ENCODE results near the gene PM20D1. TPM values are rescaled to one million over a fixed set of nuclear protein-coding genes. Genes with fewer than 3 reads are reported as not detected.

PM20D1 gene
- total and polyA plus RNA-seq, 3 experiments from 2014 or later = 0.31 to 2.6 (median 0.38) TPM

DNA sequence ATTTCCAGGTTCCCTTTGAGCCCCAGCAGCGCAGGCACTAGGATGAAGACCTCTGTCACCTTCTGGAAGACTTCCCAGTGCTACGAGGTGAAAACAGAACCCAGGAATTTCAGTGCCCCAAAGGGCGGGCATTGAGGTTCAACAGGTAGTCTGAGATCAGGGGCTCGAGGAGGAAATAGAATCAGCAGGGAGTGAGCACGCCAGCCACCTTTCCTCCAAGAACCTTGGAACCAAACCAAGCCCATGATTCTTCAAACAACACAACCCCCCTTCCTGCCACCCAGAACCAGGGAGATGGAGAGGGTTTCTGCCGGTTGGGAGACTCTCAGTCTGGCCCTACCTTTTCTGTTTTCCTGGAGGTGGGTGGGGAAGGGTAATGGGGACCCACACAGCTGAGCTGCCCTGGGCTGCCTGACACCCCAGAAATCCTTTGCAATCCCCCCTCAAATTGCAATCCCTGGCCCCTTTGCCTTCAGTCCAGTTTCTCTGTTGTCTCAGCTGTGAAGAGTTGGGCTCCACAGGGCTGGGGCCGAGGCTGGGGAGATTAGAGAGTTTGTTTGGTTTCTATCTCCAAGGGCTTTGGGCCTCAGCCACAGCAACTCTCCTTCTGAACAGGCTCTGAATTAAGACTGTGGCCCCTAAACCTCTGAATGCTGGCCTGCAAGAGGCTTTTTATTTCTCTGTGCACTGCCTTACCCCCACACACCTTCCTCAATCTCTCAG lies 48.8 kb downstream of the PM20D1 start:
- CTCF ChIA-PET = interaction anchor here (0.6 to 1.3 kb wide), 3 partner anchors 9 to 176 kb away, joined by 3 to 5 read pairs (median 4); no protein-coding TSS in a partner anchor
- H3K4me3 Mint-ChIP-seq = no peak overlapping the region

DNA sequence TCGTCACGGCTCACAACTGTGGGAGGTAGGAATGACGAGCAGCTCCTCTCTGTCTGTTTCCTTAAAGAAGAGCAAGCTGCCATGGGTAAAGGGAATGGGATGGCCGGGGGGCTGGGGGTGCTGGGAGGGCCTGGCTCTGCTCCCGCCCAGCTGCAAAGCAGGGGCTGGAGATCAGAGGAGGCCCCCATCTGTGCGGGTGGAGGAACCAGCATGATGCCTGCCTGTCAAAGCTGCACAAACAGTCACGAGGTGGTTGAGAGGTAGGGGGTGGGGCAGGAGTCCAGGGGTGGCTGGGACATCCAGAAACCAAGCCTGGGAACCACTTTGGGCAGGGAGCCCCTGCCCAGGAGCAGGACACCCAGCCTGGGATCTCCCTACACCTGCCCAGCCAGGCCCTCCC lies 49.5 kb downstream of the PM20D1 start:
- Histone ChIP-seq H3K4me1 (ENCODE audit: insufficient read depth, low read length) (peaks cover 14% of the 10 kb centered on the region), H3K4me3 (ENCODE audit: low read length) (no peak overlapping the region), H3K27me3 (ENCODE audit: insufficient read depth, low read length, poor library complexity, severe bottlenecking) (no peaks in the 10 kb centered on the region), H3K36me3 (ENCODE audit: insufficient read depth, low read length) (peaks cover 35% of the 10 kb centered on the region), H3K9me3 (ENCODE audit: low read length) (no peaks in the 10 kb centered on the region), H3K27ac (ENCODE audit: low read depth, low read length) (no peak overlapping the region)
- CTCF ChIA-PET = interaction anchor here (0.8 to 1.2 kb wide), 3 partner anchors 9 to 208 kb away, joined by 3 read pairs; no protein-coding TSS in a partner anchor
- no peak overlapping the region for H3K4me3 Mint-ChIP-seq
- H3K27me3 Mint-ChIP-seq = no peaks in the 10 kb centered on the region
- no peak for DNase-seq
- POLR2A ChIA-PET = no interaction called here
- no peaks in the 10 kb centered on the region for H3K9me3 Mint-ChIP-seq
- H3K27ac Mint-ChIP-seq = peak overlapping the region in 2 of 8 donors; percentile 52 to 65
- H3K36me3 Mint-ChIP-seq = peaks cover 12 to 60% (median 17%) of the 10 kb centered on the region in 3 donors
- H3K4me1 Mint-ChIP-seq = peaks cover 19 to 30% (median 23%) of the 10 kb centered on the region in 3 donors

More for the DNA sequence above, 48.8 kb downstream of the PM20D1 start:
- Mint-ChIP-seq H3K9me3 (no peaks in the 10 kb centered on the region), H3K36me3 (peaks cover 12 to 53% (median 17%) of the 10 kb centered on the region in 3 donors), H3K27me3 (no peaks in the 10 kb centered on the region), H3K4me1 (peaks cover 26 to 38% (median 31%) of the 10 kb centered on the region in 3 donors), H3K27ac (peak overlapping the region in 4 of 8 donors; percentile 32 to 63 (median 50))
- Histone ChIP-seq H3K27ac (ENCODE audit: low read depth, low read length) (no peak overlapping the region), H3K36me3 (ENCODE audit: insufficient read depth, low read length) (peaks cover 29% of the 10 kb centered on the region), H3K4me3 (ENCODE audit: low read length) (no peak overlapping the region), H3K9me3 (ENCODE audit: low read length) (no peaks in the 10 kb centered on the region), H3K27me3 (ENCODE audit: insufficient read depth, low read length, poor library complexity, severe bottlenecking) (no peaks in the 10 kb centered on the region), H3K4me1 (ENCODE audit: insufficient read depth, low read length) (peaks cover 21% of the 10 kb centered on the region)
- no peak for DNase-seq
- POLR2A ChIA-PET = no interaction called here

DNA sequence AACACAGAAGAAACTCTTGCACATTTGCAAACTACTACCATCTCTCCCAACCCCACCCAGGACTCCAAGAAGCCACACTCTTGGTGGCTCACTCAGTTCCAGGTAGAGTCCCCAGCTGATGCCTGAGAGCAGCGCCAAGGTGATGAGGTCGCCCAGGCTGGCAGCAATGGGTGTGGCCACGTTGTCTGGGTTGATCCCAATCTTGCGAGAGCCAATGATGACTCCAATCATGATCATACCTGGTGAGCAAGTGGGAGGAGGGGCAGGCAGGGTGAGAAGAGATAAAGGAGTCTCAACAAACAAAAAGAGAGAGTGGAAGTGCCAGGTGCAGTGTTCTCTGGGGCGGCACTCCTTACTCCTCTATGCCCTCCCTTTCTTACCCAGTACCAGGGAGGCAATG lies 51.4 kb downstream of the PM20D1 start:
- no peak overlapping the region for H3K4me3 ChIP-seq (ENCODE audit: low read length)
- H3K36me3 Mint-ChIP-seq = peaks cover 12 to 76% (median 18%) of the 10 kb centered on the region in 3 donors
- no peak overlapping the region for H3K4me3 Mint-ChIP-seq
- H3K27ac ChIP-seq (ENCODE audit: low read depth, low read length) = no peak overlapping the region
- peaks cover under 1 to 12% (median 6%) of the 10 kb centered on the region in 3 donors for H3K4me1 Mint-ChIP-seq
- H3K27me3 Mint-ChIP-seq = no peaks in the 10 kb centered on the region
- CTCF ChIA-PET = no interaction called here
- H3K27ac Mint-ChIP-seq = peak overlapping the region in 3 of 8 donors; percentile 23 to 77 (median 63)
- no peaks in the 10 kb centered on the region for H3K4me1 ChIP-seq (ENCODE audit: insufficient read depth, low read length)
- H3K36me3 ChIP-seq (ENCODE audit: insufficient read depth, low read length) = peaks cover 36% of the 10 kb centered on the region
- H3K9me3 ChIP-seq (ENCODE audit: low read length) = no peaks in the 10 kb centered on the region
- POLR2A ChIA-PET = no interaction called here
- no peak for DNase-seq
- no peaks in the 10 kb centered on the region for H3K27me3 ChIP-seq (ENCODE audit: insufficient read depth, low read length, poor library complexity, severe bottlenecking)
- no peaks in the 10 kb centered on the region for H3K9me3 Mint-ChIP-seq

DNA sequence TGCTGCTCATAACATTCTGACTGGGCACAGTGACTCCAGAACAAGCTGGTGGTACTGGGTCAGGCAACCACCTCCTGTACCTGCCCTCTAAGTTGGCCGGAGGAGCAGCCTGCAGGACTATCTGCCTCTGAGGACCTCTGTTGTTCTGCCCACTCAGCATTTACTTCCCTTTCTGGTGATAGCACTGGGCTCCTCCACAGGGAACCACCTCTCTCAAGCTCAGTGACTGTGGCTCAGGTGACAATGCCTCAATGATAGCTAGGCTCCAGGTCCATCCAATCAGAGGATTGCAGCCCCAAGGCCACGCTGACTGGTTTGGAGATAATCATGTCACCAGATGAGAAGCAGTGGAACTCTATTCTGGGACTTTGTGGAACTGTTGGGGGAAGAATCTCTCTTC lies 52.8 kb downstream of the PM20D1 start:
- no peaks in the 10 kb centered on the region for H3K9me3 ChIP-seq (ENCODE audit: low read length)
- peaks cover 48% of the 10 kb centered on the region for H3K36me3 ChIP-seq (ENCODE audit: insufficient read depth, low read length)
- Mint-ChIP-seq H3K4me3 (no peak overlapping the region), H3K27ac (peak overlapping the region in 1 of 8 donors; percentile 45), H3K9me3 (no peaks in the 10 kb centered on the region), H3K27me3 (no peaks in the 10 kb centered on the region), H3K4me1 (peaks cover 0 to 7% (median 5%) of the 10 kb centered on the region in 3 donors), H3K36me3 (peaks cover 12 to 87% (median 20%) of the 10 kb centered on the region in 3 donors)
- H3K27me3 ChIP-seq (ENCODE audit: insufficient read depth, low read length, poor library complexity, severe bottlenecking) = no peaks in the 10 kb centered on the region
- H3K27ac ChIP-seq (ENCODE audit: low read depth, low read length) = no peak overlapping the region
- H3K4me3 ChIP-seq (ENCODE audit: low read length) = no peak overlapping the region
- H3K4me1 ChIP-seq (ENCODE audit: insufficient read depth, low read length) = no peaks in the 10 kb centered on the region
- DNase-seq = no peak
- POLR2A ChIA-PET = no interaction called here
- CTCF ChIA-PET = interaction anchor here (1.5 to 10.3 kb wide), 3 partner anchors 53 to 181 kb away, joined by 3 to 133 read pairs (median 4); partner anchors contain the start of gene PM20D1

DNA sequence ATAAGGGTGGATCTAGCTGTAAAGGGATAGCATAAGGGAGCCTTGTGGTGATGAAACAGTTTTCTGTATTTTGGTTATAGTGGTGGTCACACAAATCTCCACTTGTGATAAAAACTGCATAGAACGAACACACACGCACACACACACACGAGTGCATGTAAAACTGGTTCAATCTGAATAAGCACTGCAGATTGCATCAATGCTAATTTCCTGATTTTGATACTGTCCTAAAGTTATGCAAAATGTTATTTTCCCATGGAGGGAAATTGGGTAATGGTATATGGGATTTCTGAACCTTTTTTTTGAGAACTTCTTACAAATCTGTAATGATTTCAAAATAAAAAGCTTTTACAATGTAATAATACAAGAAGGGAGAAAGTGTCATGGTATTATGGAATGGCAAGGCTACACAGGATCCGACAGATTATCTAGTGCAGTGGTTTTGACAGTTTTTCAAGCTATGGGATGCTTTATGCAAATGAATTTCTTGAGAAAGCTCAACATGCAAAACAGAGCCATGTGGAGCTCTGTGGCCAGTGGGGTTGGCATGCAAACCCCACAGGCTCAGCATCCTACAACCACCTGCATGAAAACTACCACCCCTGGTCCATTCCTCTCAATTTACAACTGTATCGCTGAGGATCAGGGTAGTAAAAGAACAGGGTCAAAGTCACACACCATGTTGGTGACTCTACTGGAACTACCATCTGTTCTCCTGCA lies 55.8 kb downstream of the PM20D1 start:
- H3K36me3 Mint-ChIP-seq = peaks cover 12 to 98% (median 25%) of the 10 kb centered on the region in 3 donors
- Histone ChIP-seq H3K4me3 (ENCODE audit: low read length) (no peak overlapping the region), H3K9me3 (ENCODE audit: low read length) (no peaks in the 10 kb centered on the region), H3K36me3 (ENCODE audit: insufficient read depth, low read length) (peaks cover 46% of the 10 kb centered on the region), H3K27me3 (ENCODE audit: insufficient read depth, low read length, poor library complexity, severe bottlenecking) (no peaks in the 10 kb centered on the region), H3K4me1 (ENCODE audit: insufficient read depth, low read length) (no peaks in the 10 kb centered on the region), H3K27ac (ENCODE audit: low read depth, low read length) (no peak overlapping the region)
- no peak overlapping the region for H3K4me3 Mint-ChIP-seq
- H3K9me3 Mint-ChIP-seq = no peaks in the 10 kb centered on the region
- H3K27ac Mint-ChIP-seq = peak overlapping the region in 1 of 8 donors; percentile 78
- no peak for DNase-seq
- POLR2A ChIA-PET = interaction anchor here (0.6 kb wide), 1 partner anchor 91 kb away, joined by 7 read pairs; no protein-coding TSS in a partner anchor
- no peaks in the 10 kb centered on the region for H3K27me3 Mint-ChIP-seq
- no peaks in the 10 kb centered on the region for H3K4me1 Mint-ChIP-seq
- CTCF ChIA-PET = interaction anchor here (0.7 to 10.3 kb wide), 3 partner anchors 124 to 184 kb away, joined by 3 to 133 read pairs (median 11); no protein-coding TSS in a partner anchor

DNA sequence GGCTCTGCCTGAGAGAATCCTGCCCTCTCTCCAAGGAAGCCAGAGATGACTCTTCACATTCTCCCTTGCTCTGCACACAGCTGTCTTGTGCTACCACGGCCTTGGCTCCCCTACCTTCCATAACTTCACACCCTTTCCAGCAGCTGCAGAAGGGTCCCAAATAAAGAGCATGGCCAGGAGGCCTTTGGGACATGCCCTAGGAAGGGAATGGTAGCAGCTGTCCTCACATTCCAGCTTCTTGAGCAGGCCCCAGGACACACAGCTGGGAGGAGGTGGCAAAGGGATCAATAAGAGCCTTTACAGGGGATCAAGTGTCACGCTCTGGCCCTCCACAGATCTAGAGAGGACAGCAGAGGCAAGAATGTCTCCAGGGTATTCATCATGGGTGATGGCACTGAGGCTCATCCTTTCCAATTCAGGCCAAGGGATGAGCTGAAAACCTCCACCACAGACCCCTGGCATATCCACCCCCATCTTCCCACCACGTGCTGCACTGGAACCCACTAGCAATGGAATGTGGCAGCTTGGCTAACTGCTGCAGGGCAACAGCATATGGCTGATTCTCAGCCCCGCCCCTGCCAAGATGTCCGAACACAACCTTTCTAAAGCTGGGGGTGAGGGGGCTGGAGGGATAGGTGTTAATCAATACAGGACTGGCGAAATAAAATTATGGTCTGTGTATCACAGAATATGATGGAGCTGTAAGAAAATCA lies 56.8 kb downstream of the PM20D1 start:
- H3K4me3 Mint-ChIP-seq = no peak overlapping the region
- no peak for DNase-seq
- ChIA-PET POLR2A (interaction anchor here (0.6 to 2.2 kb wide), 2 partner anchors 90 to 184 kb away, joined by 5 to 7 read pairs; no protein-coding TSS in a partner anchor), CTCF (interaction anchor here (0.8 to 10.3 kb wide), 5 partner anchors 18 to 189 kb away, joined by 3 to 133 read pairs (median 3); no protein-coding TSS in a partner anchor)
- Histone ChIP-seq H3K4me1 (ENCODE audit: insufficient read depth, low read length) (no peaks in the 10 kb centered on the region), H3K9me3 (ENCODE audit: low read length) (no peaks in the 10 kb centered on the region), H3K27ac (ENCODE audit: low read depth, low read length) (no peak overlapping the region), H3K27me3 (ENCODE audit: insufficient read depth, low read length, poor library complexity, severe bottlenecking) (no peaks in the 10 kb centered on the region), H3K36me3 (ENCODE audit: insufficient read depth, low read length) (peaks cover 39% of the 10 kb centered on the region), H3K4me3 (ENCODE audit: low read length) (no peak overlapping the region)
- peak overlapping the region in 1 of 8 donors; percentile 25 for H3K27ac Mint-ChIP-seq
- H3K4me1 Mint-ChIP-seq = no peaks in the 10 kb centered on the region
- H3K9me3 Mint-ChIP-seq = no peaks in the 10 kb centered on the region
- H3K36me3 Mint-ChIP-seq = peaks cover 4 to 90% (median 20%) of the 10 kb centered on the region in 3 donors
- no peaks in the 10 kb centered on the region for H3K27me3 Mint-ChIP-seq

DNA sequence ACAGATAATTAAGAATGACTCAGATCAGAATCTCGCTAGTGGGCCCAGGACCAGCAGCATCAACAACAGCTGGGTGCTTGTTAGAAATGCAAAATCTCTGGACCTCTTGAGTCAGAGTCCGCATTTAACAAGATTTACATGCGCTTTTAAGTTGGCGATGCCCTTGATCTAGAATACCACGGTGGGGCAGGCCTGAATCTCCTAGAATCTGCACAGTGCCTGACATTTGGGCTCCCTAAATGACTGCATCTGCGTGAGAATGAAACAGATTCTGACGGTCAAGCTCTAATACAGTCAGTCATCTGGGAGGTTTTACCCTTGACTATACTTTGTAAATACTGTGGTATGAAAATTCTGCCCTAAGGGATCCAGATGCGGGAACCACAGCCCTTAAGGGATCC lies 57.5 kb downstream of the PM20D1 start:
- Histone ChIP-seq H3K9me3 (ENCODE audit: low read length) (no peaks in the 10 kb centered on the region), H3K4me3 (ENCODE audit: low read length) (no peak overlapping the region), H3K4me1 (ENCODE audit: insufficient read depth, low read length) (no peaks in the 10 kb centered on the region), H3K36me3 (ENCODE audit: insufficient read depth, low read length) (peaks cover 32% of the 10 kb centered on the region), H3K27ac (ENCODE audit: low read depth, low read length) (no peak overlapping the region), H3K27me3 (ENCODE audit: insufficient read depth, low read length, poor library complexity, severe bottlenecking) (no peaks in the 10 kb centered on the region)
- Mint-ChIP-seq H3K9me3 (no peaks in the 10 kb centered on the region), H3K4me3 (no peak overlapping the region), H3K36me3 (peaks cover 0 to 85% (median 16%) of the 10 kb centered on the region in 3 donors), H3K27ac (no peak overlapping the region), H3K4me1 (no peaks in the 10 kb centered on the region), H3K27me3 (no peaks in the 10 kb centered on the region)
- no peak for DNase-seq
- ChIA-PET POLR2A (interaction anchor here (2.2 kb wide), 1 partner anchor 185 kb away, joined by 5 read pairs; no protein-coding TSS in a partner anchor), CTCF (interaction anchor here (0.7 to 10.3 kb wide), 18 partner anchors 7 to 316 kb away, joined by 3 to 133 read pairs (median 4); partner anchors contain the start of gene RAB7B)
